Germinal center (tissue), 1 donor: ENCODE results near the gene CCDC190.
A peak's percentile ranks its signal among the peaks of the same experiment; 100 is the strongest.
"Not testable (repeated sequence)": the region's sequence is repeated elsewhere in the genome, so short reads cannot be mapped to it uniquely, and the experiment has no call there.

ENCODE experiments used
- DNase-seq: peaks from one replicate; pipeline ENCODE4 v3.0.0; 2012; ENCODE audit warnings: mixed read lengths, low spot score

CCDC190 gene

DNA sequence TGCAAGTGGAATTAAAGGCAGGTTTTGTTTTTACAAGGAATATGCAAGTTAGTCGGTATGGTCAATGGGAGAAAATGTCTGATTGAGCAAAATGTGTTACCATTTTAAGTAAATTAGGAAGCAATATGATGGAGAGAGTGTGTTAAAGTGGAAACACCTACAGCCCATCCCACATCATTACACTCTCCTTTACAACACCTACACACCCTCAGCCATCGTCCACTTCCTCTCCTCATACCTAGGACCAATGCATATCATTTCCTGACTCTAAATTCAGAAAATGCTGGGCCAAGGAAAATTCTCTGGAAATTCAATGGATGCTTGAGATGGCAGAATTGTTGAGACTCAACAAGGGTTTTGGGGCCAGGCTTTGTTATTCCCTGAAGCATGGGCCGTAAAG, 16.4 kb upstream of the CCDC190 start:
- DNase-seq: no peak

- DNase-seq: no peak
These were observed 15.8 kb upstream of the CCDC190 start for GRCh38 chr1:162876751-162877150.

DNA sequence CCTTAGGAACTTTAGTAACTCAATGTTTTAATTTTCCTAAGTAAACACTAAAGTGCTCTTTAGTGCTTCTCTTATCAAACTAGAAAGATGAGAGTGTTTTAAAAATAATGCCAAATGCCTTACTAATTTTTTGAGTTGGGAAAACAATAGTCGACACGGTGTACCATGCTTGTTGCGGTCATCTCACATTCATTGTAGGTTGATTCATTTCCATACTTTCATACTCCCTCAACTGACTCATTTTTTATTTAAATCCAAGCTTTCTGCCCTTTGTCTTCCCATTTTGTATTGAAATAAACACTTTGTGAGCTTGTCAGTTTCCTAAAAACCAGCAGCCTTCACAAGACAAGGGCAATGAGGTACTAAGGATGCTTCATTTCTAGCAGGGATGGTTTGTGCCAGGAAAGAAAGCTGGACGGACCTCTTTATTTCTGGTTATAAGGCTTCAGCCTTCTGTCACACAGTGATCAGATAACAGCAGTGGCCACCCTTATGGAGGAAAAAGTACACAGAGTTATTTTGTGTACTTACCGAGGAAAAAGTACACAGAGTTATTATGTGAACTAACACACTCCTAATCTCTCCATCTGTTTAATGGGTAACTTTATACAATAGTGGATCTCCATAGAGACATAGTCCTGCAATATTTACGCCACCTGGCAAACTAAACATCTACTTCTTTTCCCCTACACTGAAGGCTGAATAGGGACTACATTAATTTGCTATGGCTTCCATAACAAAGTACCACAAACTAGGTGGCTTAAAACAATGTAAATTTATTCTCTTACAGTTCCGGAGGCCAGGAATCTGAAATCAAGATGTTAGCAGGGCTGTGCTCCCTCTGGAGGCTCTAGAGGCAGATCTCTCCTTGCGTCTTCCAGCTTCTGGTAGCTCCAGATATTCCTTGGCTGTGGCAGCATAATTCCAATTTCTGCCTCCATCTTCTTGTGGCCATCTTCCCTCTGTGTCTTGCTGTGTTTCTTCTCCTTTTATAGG, 13.0 kb upstream of the CCDC190 start:
- DNase-seq: no peak

- DNase-seq: no peak
These were observed 12.0 kb upstream of the CCDC190 start for GRCh38 chr1:162872981-162873380.

DNA sequence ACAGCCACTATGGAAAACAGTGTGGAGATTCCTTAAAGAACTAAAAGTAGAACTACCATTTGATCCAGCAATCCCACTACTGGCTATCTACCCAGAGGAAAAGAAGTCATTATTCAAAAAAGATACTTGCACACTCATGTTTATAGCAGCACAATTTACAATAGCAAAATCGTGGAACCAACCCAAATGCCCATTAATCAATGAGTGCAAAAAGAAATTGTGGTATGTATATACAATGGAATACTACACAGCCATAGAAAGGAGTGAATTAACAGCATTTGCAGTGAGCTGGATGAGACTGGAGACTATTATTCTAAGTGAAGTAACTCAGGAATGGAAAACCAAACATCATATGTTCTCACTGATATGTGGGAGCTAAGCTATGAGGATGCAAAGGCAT, 10.4 kb upstream of the CCDC190 start:
- not testable (repeated sequence) for DNase-seq

DNA sequence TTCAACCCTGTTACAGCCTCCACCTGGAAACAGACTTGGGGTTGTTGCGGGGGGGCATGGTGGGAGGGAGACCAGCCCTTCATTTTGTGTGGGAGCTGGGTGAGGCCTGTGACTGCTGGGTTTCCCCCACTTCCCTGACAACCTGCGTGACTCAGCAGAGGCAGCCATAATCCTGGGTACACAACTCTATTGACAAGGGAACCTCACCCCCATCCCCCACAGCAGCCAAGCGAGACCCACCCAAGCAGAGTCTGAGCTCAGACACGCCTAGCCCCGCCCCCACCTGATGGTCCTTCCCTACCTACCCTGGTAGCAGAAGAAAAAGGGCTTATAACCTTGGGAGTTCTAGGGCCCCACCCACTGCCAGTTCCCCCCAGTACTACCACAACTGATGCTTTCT, 8.0 kb upstream of the CCDC190 start:
- DNase-seq: no peak

DNA sequence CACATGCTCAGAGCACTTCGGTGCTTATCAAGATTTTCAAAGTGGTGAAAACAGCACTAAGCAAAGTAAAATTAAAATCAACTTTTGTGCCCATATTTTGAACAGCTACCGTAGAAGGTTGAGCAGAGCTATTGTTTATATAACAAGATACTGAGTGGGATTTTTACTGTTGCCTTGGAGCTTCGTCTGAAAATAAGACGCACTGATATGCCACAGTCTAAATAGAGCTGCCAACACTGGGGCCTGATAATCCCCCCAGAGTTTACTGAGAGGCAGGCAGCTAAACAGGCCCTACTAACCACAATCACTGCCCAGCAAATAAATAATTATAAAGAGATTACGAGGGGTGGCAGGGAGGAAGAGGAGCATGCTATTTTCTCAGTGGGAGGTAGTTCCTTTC, 650 bp upstream of the CCDC190 start:
- DNase-seq: no peak

DNA sequence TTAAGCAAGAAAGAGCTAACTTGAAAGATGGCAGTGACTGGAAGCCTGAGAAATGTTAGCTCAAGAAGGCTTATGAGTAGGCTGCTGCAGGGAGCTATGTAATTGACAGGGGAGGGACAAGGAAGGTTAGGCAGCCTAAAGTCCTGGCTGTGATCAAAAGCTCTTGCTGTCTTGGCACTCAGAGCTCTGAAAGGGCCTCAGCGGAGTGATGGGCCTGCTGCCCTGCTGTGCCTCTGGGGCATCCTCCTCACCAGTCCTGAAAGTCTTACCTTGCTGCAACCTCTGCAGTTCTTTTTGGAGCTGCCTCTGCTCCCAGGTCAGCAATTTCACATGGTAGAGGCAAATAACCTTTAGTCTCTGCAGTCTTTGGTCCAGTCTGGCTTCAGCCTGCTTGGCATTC, 1.8 kb downstream of the CCDC190 start:
- DNase-seq: no peak

GRCh38 chr1:162857850-162858249, 3.1 kb downstream of the CCDC190 start:
- no peak for DNase-seq

GRCh38 chr1:162856260-162856659, 4.7 kb downstream of the CCDC190 start:
- DNase-seq: no peak

GRCh38 chr1:162855461-162856150, 5.4 kb downstream of the CCDC190 start:
- DNase-seq: no peak

GRCh38 chr1:162854245-162854882, 6.6 kb downstream of the CCDC190 start:
- DNase-seq: peak; percentile 54

- no peak for DNase-seq
These were observed 9.6 kb downstream of the CCDC190 start for GRCh38 chr1:162851341-162851740.

- DNase-seq: no peak
These were observed 11.3 kb downstream of the CCDC190 start for GRCh38 chr1:162849711-162850110.

DNA sequence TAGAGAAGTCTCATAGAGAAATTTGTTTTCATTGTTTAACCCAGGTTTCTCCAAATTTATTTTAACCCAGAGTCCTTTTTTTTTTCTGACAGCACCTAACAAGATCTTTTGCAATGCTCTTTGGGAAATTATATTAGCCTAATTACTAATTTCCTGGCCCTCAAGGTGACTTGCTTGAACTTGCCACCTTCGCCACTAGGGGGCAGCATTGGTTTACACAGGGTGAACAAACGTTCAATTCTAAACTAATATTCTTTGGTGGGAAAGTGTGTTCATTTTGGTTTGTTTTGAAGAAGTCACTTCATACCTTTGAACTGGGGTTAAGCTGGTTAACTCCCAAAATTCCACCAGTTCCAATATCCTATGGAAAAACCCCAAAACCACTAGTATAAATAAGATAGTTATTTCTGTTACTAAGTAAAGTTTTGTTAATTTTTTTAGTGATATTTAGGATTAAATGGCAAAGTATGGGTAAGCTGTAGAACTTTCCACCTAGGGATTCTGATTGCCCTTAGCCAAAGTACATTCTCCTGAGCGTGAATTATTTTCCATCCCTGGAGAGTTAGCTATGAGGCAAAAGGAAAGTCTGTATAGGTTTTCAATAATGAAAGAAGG, 13.0 kb downstream of the CCDC190 start:
- peak; percentile 55 for DNase-seq

GRCh38 chr1:162846256-162847212, 14.4 kb downstream of the CCDC190 start:
- DNase-seq: no peak

DNA sequence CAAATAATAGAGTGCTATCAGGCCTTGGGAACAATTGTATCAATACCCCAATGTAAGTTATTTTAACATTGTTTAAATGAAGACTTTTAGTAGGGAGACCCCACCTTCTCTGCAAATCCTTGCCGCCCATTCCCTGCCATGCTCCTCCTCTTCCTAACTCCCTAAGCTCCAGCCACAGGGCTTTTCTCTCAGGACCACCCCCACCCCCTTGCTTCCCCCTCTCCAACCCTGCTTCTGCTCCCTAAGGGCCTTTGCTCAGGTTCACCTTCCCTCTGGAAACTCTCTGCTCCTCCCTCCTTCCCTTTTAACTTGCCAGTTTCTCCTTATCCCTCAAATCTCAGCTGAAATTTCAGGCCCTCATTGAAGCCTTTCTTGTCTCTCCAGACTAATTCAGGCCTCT, 16.8 kb downstream of the CCDC190 start:
- DNase-seq: no peak

DNA sequence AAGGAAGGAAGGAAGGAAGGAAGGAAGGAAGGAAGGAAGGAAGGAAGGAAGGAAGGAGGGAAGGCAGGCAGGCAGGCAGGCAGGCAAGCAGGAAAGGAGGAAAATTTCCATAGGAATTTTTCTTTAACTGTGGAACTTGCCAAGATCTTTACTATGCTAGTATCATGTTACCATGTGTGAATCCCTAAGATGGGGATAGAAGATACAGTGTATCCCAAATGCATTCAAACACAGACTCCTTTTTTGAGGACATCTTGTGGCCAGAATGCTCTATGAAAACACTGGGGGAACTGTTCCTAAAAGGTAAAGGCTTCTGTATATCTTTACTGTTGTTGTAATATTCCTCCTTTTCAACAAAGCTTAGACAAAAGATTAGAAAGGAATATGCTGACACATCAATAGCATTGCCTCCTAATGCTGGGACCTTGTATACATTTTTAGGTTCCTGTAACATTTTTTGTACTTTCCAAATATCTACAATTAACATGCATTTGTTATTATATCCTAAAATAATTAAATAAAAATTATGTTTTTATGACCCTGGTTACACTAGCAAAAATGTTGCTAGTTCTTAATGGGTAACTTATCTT, 20.6 kb downstream of the CCDC190 start:
- DNase-seq: no peak

GRCh38 chr1:162838863-162839262, 22.1 kb downstream of the CCDC190 start:
- no peak for DNase-seq

DNA sequence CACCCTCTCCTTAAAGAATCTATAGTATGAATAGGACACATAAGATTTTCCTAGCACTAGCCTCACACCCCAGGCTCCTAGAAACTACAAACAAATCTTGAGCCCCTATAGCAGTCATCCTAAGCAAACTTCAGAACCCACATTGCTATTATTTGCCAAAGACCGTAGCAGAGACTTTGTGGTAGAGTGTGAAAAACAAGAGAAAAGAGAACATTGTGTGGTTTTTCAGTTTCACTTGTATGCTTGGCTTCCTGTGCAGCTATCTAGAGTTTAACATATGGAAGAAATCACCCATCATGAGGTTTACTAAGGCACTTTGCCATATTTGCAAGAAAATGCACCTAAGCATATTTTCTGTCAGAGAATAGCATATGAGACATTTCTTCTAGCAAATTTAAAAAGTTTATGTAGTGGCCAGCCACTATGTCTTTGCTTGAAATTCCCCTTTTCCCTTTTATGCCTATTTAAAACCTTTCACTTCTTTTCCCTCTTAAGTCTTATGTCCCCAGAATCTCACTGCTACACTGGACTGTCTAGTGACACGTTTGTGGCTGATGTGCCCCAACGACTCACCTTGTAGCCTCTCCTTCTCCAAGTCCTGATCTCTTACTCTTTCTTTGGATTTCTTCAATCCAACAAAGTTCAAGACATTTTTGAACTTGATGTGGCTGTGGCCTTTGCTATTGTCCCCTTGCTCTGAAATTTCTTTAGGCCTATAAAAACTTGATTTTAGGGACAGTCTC, 25.6 kb downstream of the CCDC190 start:
- no peak for DNase-seq
